Psoas muscle (tissue), 8 donors: ENCODE measurements around the gene MMP3. TPM values are rescaled to one million over a fixed set of nuclear protein-coding genes. Genes with fewer than 3 reads are reported as not detected.
A peak's percentile ranks its signal among the peaks of the same experiment; 100 is the strongest.

Source experiments
- ATAC-seq, 4 donors: fragments of 200-7000 bp; cut with Tn5 transposase; one replicate each; pipeline ENCODE4 v1.9.1; 2020; ENCODE audit warnings: moderate library complexity in 3 of 4, mild to moderate bottlenecking in 2 of 4
- DNase-seq, 2 donors: peaks; one replicate each; pipeline ENCODE4 v3.0.0-alpha.2; 2020
- H3K27ac ChIP-seq: fragments of 200-600 bp; one replicate; pipeline ENCODE4 v1.8.0; 2022
- H3K27me3 ChIP-seq, 3 donors: fragments of 200-600 bp in 1 of 3; one replicate each; pipeline versions ENCODE4 v1.6.1 to v1.8.0; 2013 to 2022; ENCODE audit warnings: low read length in 2 of 3, mild to moderate bottlenecking in 2 of 3, moderate library complexity in 1 of 3; ENCODE audit not compliant: insufficient read depth in 3 of 3
- H3K36me3 ChIP-seq, 2 donors: fragments of 200-600 bp in 1 of 2; one replicate each; pipeline versions ENCODE4 v1.6.1 to v1.8.0; 2013 to 2022; ENCODE audit warnings: low read depth in 1 of 2, mild to moderate bottlenecking in 1 of 2, moderate library complexity in 1 of 2; ENCODE audit not compliant: insufficient read depth in 1 of 2
- H3K4me1 ChIP-seq: fragments of 200-600 bp; one replicate; pipeline ENCODE4 v1.8.0; 2022
- H3K4me3 ChIP-seq: fragments of 200-600 bp; one replicate; pipeline ENCODE4 v1.8.0; 2022; ENCODE audit warnings: mild to moderate bottlenecking
- H3K9me3 ChIP-seq: fragments of 200-600 bp; one replicate; pipeline ENCODE4 v1.8.0; 2022
- WGBS, 3 donors: extraction: QIAGEN DNeasy Blood & Tissue Kit; methylation state at CpG; one replicate each; pipeline versions ENCODE4 v1.1.6 to v1.1.7; 2013; 5-methylcytosine and 5-hydroxymethylcytosine counted together
- intact Hi-C, 2 donors: fragments of 100-400 bp; cut with DNase I; formaldehyde crosslinking; loops; one replicate each; pipeline versions ENCODE4 v1.11.0 to v1.14.2; 2022
- polyA plus RNA-seq, 3 donors: library from polyadenylated mRNA; stranded (reverse); fragments of 200-250 nt; gene quantifications; one replicate each; pipeline ENCODE4 v1.2.3, GENCODE V29; 2013
- total RNA-seq, 4 donors: library from RNA; stranded (reverse); fragmentation: NEBNext Ultra II Directional in 2 of 4; extraction: Animal tissue kit (Norgen Biotek cat#: 25700) in 2 of 4; gene quantifications; one replicate each; pipeline versions ENCODE4 v1.2.1 to v1.2.4, GENCODE V29; 2021 to 2023
- TF ChIP-seq, protein P1 (sequence below): fragments of 200-600 bp; IDR thresholded peaks from one replicate; pipeline ENCODE4 v1.8.0; 2022; ENCODE audit warnings: antibody characterized with exemption
- donor health status: healthy with polysubstance abuse.
- donor health status: DM: no; HTN: no; CAD: no; lungs with moderate emphysema.
- donor health status: Bipolar disorder and iron deficiency.
- donor health status: healthy.
- donor health status: DM: yes; HTN: yes; CAD: no.
- donor health status: DM: no; HTN: no; CAD: no.
- donor health status: DM: no; HTN: no; CAD: no.
- donor health status: DM: yes; HTN: yes; CAD: no.

Gene MMP3
- total and polyA plus RNA-seq, 7 donors = 0.17 to 7.3 (median 1.1) TPM

- ATAC-seq = peak in 2 of 4 donors; percentile 43 to 58
- no peaks in the 10 kb centered on the region for H3K4me1 ChIP-seq
- H3K9me3 ChIP-seq = no peaks in the 10 kb centered on the region
- 57 to 69% (median 62%) methylated on average over 6 of the region's 6 CpGs for WGBS, 3 donors
- TF ChIP-seq, protein P1, sequence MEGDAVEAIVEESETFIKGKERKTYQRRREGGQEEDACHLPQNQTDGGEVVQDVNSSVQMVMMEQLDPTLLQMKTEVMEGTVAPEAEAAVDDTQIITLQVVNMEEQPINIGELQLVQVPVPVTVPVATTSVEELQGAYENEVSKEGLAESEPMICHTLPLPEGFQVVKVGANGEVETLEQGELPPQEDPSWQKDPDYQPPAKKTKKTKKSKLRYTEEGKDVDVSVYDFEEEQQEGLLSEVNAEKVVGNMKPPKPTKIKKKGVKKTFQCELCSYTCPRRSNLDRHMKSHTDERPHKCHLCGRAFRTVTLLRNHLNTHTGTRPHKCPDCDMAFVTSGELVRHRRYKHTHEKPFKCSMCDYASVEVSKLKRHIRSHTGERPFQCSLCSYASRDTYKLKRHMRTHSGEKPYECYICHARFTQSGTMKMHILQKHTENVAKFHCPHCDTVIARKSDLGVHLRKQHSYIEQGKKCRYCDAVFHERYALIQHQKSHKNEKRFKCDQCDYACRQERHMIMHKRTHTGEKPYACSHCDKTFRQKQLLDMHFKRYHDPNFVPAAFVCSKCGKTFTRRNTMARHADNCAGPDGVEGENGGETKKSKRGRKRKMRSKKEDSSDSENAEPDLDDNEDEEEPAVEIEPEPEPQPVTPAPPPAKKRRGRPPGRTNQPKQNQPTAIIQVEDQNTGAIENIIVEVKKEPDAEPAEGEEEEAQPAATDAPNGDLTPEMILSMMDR = no peak
- no peaks in the 10 kb centered on the region for H3K36me3 ChIP-seq
- intact Hi-C loops = no loop called here
- H3K4me3 ChIP-seq = no peak overlapping the region
- no peak overlapping the region for H3K27ac ChIP-seq
- no peaks in the 10 kb centered on the region for H3K27me3 ChIP-seq
- no peak for DNase-seq
These were observed 43.6 kb downstream of the MMP3 start for GRCh38 chr11:102799681-102800340.

- ATAC-seq (no peak), DNase-seq (no peak)
- no peaks in the 10 kb centered on the region for H3K36me3 ChIP-seq
- intact Hi-C loops = no loop called here
- 91 to 96% (median 93%) methylated on average over 7 of the region's 7 CpGs for WGBS, 3 donors
- no peaks in the 10 kb centered on the region for H3K27me3 ChIP-seq
- TF ChIP-seq, protein P1 = no peak
- H3K4me3 ChIP-seq = no peak within 1 kb of the TSS
- H3K9me3 ChIP-seq = no peaks in the 10 kb centered on the region
- no peaks in the 10 kb centered on the region for H3K4me1 ChIP-seq
- no peak within 1 kb of the TSS for H3K27ac ChIP-seq
These were observed 45.2 kb downstream of the MMP3 start, which contains the start of gene MMP1 for GRCh38 chr11:102798012-102798746. Gene MMP1 (minus strand): TSS chr11:102798160. CDS start chr11:102798092, 68 bp downstream.

GRCh38 chr11:102794382-102794781, 49.0 kb downstream of the MMP3 start:
- TF ChIP-seq, protein P1 = peak; percentile 5
- no peak overlapping the region for H3K4me3 ChIP-seq
- H3K36me3 ChIP-seq = no peaks in the 10 kb centered on the region
- H3K9me3 ChIP-seq = no peaks in the 10 kb centered on the region
- DNase-seq (no peak), ATAC-seq (no peak)
- no peaks in the 10 kb centered on the region for H3K4me1 ChIP-seq
- no peaks in the 10 kb centered on the region for H3K27me3 ChIP-seq
- intact Hi-C loops = no loop called here
- H3K27ac ChIP-seq = no peak overlapping the region

GRCh38 chr11:102793677-102794290, 49.6 kb downstream of the MMP3 start:
- intact Hi-C loops = no loop called here
- TF ChIP-seq, protein P1 = no peak
- H3K9me3 ChIP-seq = no peaks in the 10 kb centered on the region
- DNase-seq (no peak), ATAC-seq (no peak)
- H3K4me3 ChIP-seq = no peak overlapping the region
- no peaks in the 10 kb centered on the region for H3K27me3 ChIP-seq
- H3K27ac ChIP-seq = no peak overlapping the region
- 71 to 77% (median 75%) methylated on average over 6 of the region's 6 CpGs for WGBS, 3 donors
- no peaks in the 10 kb centered on the region for H3K4me1 ChIP-seq
- no peaks in the 10 kb centered on the region for H3K36me3 ChIP-seq
